ENCODE results near the gene TMEM43.

DNA sequence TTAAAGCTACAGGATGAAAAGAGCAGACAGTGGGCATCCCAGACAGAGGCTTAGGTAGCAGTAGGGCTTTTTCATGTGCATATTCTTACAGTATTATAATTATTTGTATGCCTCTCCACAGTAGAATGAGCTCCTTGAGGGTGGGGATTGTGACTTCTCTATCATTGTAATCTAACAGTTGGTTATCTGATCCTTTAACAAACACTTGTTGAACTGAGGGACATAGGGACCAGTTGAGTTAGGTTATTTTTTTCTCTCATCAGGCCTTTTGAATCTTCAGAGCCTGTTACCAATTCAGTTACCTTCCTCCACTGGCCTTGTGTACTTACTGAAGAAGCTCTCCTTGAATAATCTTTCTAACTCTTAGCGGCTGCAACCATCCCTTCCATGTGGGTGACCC, 54.9 kb downstream of the TMEM43 start:
- TF ChIP-seq, protein P1, sequence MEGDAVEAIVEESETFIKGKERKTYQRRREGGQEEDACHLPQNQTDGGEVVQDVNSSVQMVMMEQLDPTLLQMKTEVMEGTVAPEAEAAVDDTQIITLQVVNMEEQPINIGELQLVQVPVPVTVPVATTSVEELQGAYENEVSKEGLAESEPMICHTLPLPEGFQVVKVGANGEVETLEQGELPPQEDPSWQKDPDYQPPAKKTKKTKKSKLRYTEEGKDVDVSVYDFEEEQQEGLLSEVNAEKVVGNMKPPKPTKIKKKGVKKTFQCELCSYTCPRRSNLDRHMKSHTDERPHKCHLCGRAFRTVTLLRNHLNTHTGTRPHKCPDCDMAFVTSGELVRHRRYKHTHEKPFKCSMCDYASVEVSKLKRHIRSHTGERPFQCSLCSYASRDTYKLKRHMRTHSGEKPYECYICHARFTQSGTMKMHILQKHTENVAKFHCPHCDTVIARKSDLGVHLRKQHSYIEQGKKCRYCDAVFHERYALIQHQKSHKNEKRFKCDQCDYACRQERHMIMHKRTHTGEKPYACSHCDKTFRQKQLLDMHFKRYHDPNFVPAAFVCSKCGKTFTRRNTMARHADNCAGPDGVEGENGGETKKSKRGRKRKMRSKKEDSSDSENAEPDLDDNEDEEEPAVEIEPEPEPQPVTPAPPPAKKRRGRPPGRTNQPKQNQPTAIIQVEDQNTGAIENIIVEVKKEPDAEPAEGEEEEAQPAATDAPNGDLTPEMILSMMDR (IDR thresholded peaks at IDR 0.05; ENCODE audit: low read depth, low read length, poor library complexity, severe bottlenecking): no peak
- no peak for TF ChIP-seq EZH2phosphoT487 (IDR thresholded peaks at IDR 0.05; ENCODE audit: borderline replicate concordance, low read length)

Measured in DOHH2 (cell line).